WTC11 (cell line): Measurements from ENCODE around the gene AP2S1. TPM values are rescaled to one million over a fixed set of nuclear protein-coding genes. Genes with fewer than 3 reads are reported as not detected.

Source experiments
- ATAC-seq: fragments of 200-7000 bp; cut with Tn5 transposase; 2 replicates; pipeline ENCODE4 v1.10.0; 2021; ENCODE audit warnings: mild to moderate bottlenecking, moderate library complexity
- CTCF ChIA-PET: fragments of 300-600 bp; sonication (Branson Sonifier 250); formaldehyde crosslinking; loops from one replicate; lab custom pipeline; 2021; ENCODE audit warnings: antibody characterized with exemption; lab: Charles Lee
- POLR2A ChIA-PET: fragments of 350-600 bp; sonication (Branson Sonifier 250); formaldehyde crosslinking; loops from one replicate; lab custom pipeline; 2021; ENCODE audit warnings: antibody characterized with exemption; lab: Charles Lee
- DNase-seq: peaks from one replicate; pipeline ENCODE4 v3.0.0; 2021; ENCODE audit warnings: low spot score
- H3K27ac Mint-ChIP-seq: 2 replicates; pipeline ENCODE4 v1.8.0; 2021; ENCODE audit warnings: mixed read lengths
- H3K27me3 Mint-ChIP-seq: 2 replicates; pipeline ENCODE4 v1.8.0; 2021; ENCODE audit warnings: low read depth, mild to moderate bottlenecking, moderate library complexity, mixed read lengths
- H3K36me3 Mint-ChIP-seq: 2 replicates; pipeline ENCODE4 v1.8.0; 2021; ENCODE audit warnings: mixed read lengths
- H3K4me1 Mint-ChIP-seq: 2 replicates; pipeline ENCODE4 v1.8.0; 2022; ENCODE audit warnings: mixed read lengths
- H3K4me3 Mint-ChIP-seq: 2 replicates; pipeline ENCODE4 v1.8.0; 2021; ENCODE audit warnings: mild to moderate bottlenecking, moderate library complexity, mixed read lengths
- H3K9me3 Mint-ChIP-seq: 2 replicates; pipeline ENCODE4 v1.8.0; 2021; ENCODE audit warnings: mixed read lengths
- AFF4 ChIP-seq: sonication (generic); formaldehyde crosslinking; IDR thresholded peaks from 2 replicates; pipeline ENCODE4 v1.8.1; 2023; ENCODE audit warnings: mild to moderate bottlenecking, missing genetic modification reagents, borderline replicate concordance
- ARID4B ChIP-seq: sonication (generic); formaldehyde crosslinking; IDR thresholded peaks from 2 replicates; pipeline ENCODE4 v1.8.0; 2023; ENCODE audit warnings: missing genetic modification reagents, mild to moderate bottlenecking, borderline replicate concordance
- CTCF ChIP-seq: fragments of 200-600 bp; IDR thresholded peaks from 2 replicates; pipeline ENCODE4 v1.8.0; 2022; ENCODE audit warnings: antibody characterized with exemption
- ERG ChIP-seq: fragments of 250-450 bp; sonication (Bioruptor Pico); IDR thresholded peaks from 2 replicates; pipeline ENCODE4 v1.8.0; 2021; ENCODE audit warnings: mild to moderate bottlenecking
- HMGXB4 ChIP-seq: sonication (generic); formaldehyde crosslinking; IDR thresholded peaks from 2 replicates; pipeline ENCODE4 v1.8.1; 2023; ENCODE audit warnings: mild to moderate bottlenecking, moderate library complexity, missing genetic modification reagents
- IRF1 ChIP-seq: sonication (generic); formaldehyde crosslinking; IDR thresholded peaks from 2 replicates; pipeline ENCODE4 v1.8.0; 2023; ENCODE audit warnings: missing genetic modification reagents
- MAX ChIP-seq: sonication (generic); formaldehyde crosslinking; IDR thresholded peaks from 2 replicates; pipeline ENCODE4 v1.8.0; 2022; ENCODE audit warnings: mild to moderate bottlenecking, missing genetic modification reagents
- MYBL2 ChIP-seq: sonication (generic); formaldehyde crosslinking; IDR thresholded peaks from 2 replicates; pipeline ENCODE4 v1.8.1; 2023; ENCODE audit warnings: mild to moderate bottlenecking, moderate library complexity, missing genetic modification reagents
- PREB ChIP-seq: sonication (generic); formaldehyde crosslinking; IDR thresholded peaks from 2 replicates; pipeline ENCODE4 v1.8.1; 2022; ENCODE audit warnings: mild to moderate bottlenecking, missing genetic modification reagents, moderate library complexity, borderline replicate concordance
- RELA ChIP-seq: sonication (generic); formaldehyde crosslinking; IDR thresholded peaks from 2 replicates; pipeline ENCODE4 v1.8.1; 2022; ENCODE audit warnings: missing genetic modification reagents, mild to moderate bottlenecking, borderline replicate concordance
- SOX15 ChIP-seq: fragments of 250-450 bp; sonication (Bioruptor Pico); IDR thresholded peaks from 2 replicates; pipeline ENCODE4 v1.9.0; 2021; ENCODE audit warnings: mild to moderate bottlenecking
- SP1 ChIP-seq: sonication (generic); formaldehyde crosslinking; conservative IDR thresholded peaks from 2 replicates; pipeline ENCODE4 v1.8.1; 2022; ENCODE audit warnings: missing genetic modification reagents
- TP53 ChIP-seq: sonication (generic); formaldehyde crosslinking; IDR thresholded peaks from 2 replicates; pipeline ENCODE4 v1.8.1; 2023; ENCODE audit warnings: mild to moderate bottlenecking, missing genetic modification reagents
- ZNF671 ChIP-seq: fragments of 250-450 bp; sonication (Bioruptor Pico); IDR thresholded peaks from 2 replicates; pipeline ENCODE4 v1.8.0; 2021; ENCODE audit warnings: mild to moderate bottlenecking
- total RNA-seq: library from RNA; stranded (reverse); gene quantifications from 3 replicates; pipeline ENCODE4 v1.2.3, GENCODE V29; 2021

Gene AP2S1
- total RNA-seq, 1 experiment from 2014 or later, result 249 TPM

GRCh38 chr19:46830864-46831263 lies 19.8 kb downstream of the AP2S1 start (continued):
- TF ChIP-seq CTCF (no peak), SP1 (CRISPR knock-in tag) (no peak), ERG (CRISPR knock-in tag) (no peak), SOX15 (CRISPR knock-in tag) (no peak), RELA (CRISPR knock-in tag) (no peak), PREB (no peak), TP53 (no peak)

GRCh38 chr19:46828484-46828883 lies 22.2 kb downstream of the AP2S1 start:
- H3K9me3 Mint-ChIP-seq, result peaks cover 7% of the 10 kb centered on the region
- ATAC-seq (no peak), DNase-seq (no peak)
- TF ChIP-seq PREB, result no peak
- no peak for TF ChIP-seq IRF1 (CRISPR knock-in tag)
- no peak for TF ChIP-seq ARID4B (CRISPR knock-in tag)
- no peak for TF ChIP-seq ZNF671 (CRISPR knock-in tag)
- TF ChIP-seq MYBL2 (CRISPR knock-in tag), result no peak
- no peak for TF ChIP-seq AFF4
- no peak for TF ChIP-seq HMGXB4 (CRISPR knock-in tag)
- TF ChIP-seq MAX (CRISPR knock-in tag), result no peak
- no peaks in the 10 kb centered on the region for H3K27me3 Mint-ChIP-seq
- CTCF ChIA-PET, result interaction anchor here (2.0 kb wide), 1 partner anchor 12 kb away, joined by 20 read pairs; no protein-coding TSS in a partner anchor
- no peaks in the 10 kb centered on the region for H3K36me3 Mint-ChIP-seq
- H3K27ac Mint-ChIP-seq, result no peak overlapping the region
- no peak overlapping the region for H3K4me3 Mint-ChIP-seq
- peaks cover 8% of the 10 kb centered on the region; the same call in 1 of the 2 replicates for H3K4me1 Mint-ChIP-seq
- POLR2A ChIA-PET, result no interaction called here
